GM19438 (cell line): ENCODE data around the gene DNAJC10.
"Not testable (repeated sequence)": the region's sequence is repeated elsewhere in the genome, so short reads cannot be mapped to it uniquely, and the experiment has no call there.

Experiments used
- ATAC-seq: cut with Tn5 transposase; IDR thresholded peaks from one replicate; pipeline ENCODE4 v1.9.1; 2021; ENCODE audit warnings: low read depth; ENCODE audit not compliant: unreplicated experiment

Gene DNAJC10

DNA sequence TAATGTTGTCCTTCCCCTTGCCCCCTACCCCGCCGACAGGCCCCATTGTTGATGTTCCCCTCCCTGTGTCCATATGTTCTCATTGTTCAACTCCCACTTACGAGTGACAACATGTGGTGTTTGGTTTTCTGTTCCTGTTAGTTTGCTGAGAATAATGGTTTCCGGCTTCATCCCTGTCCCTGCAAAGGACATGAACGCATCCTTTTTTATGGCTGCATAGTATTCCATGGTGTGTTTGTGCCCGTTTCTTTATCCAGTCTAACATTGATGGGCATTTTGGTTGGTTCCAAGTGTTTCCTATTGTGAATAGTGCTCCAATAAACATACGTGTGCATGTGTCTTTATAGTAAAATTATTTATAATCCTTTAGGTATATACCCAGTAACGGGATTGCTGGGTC, 65.0 kb downstream of the DNAJC10 start:
- not testable (repeated sequence) for ATAC-seq

DNA sequence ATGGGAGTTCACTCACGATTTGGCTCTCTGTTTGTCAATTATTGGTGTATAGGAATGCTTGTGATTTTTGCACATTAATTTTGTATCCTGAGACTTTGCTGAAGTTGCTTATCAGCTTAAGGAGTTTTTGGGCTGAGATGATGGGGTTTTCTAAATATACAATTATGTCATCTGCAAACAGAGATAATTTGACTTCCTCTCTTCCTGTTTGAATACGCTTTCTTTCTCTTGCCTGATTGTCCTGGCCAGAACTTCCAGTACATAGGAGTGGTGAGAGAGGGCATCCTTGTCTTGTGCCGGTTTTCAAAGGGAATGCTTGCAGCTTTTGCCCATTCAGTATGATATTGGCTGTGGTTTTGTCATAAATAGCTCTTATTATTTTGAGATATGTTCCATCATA, 66.6 kb downstream of the DNAJC10 start:
- not testable (repeated sequence) for ATAC-seq

- no peak for ATAC-seq
These were observed 68.1 kb downstream of the DNAJC10 start for GRCh38 chr2:182784058-182784706.

- ATAC-seq = no peak
These were observed 68.7 kb downstream of the DNAJC10 start for GRCh38 chr2:182784777-182785176.

DNA sequence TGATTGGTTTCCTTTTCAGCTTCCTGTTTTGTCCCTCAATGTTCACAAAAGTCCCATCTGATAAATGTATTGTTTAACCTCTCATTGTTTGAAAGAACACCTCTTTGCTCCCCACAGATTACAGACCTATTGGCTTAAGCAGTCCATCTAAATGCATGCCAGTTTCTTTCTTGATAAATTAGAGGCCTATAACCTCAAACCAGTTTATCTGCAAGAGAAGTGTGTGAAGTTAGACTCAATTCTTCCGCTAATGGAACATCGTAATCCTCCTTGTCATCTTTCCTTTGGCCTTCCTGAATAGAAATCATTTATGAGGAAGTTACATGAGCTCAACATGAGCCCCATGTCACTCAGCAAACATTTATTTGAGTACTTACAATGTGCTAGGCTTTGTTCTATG, 76.4 kb downstream of the DNAJC10 start:
- no peak for ATAC-seq

- no peak for ATAC-seq
These were observed 82.7 kb downstream of the DNAJC10 start for GRCh38 chr2:182798736-182799135.

DNA sequence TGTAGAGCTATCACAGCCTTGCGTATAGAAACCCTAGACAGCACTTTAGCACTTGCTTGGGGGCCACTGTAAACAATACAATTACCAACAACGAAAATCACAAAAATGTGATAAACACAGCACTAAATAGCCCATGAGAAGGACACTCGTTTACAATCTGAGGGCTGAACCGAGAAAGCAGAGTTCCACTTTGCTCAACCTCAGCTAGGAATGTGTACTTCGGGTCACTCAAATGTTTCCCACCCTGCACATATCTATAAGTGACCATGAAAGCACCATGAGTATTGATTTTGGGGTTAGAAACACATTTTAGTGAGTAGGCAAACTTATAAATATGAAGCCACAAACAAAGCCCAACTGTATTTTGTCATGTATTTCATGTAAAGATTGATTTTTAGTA, 88.1 kb downstream of the DNAJC10 start:
- ATAC-seq = no peak

- ATAC-seq = no peak
These were observed 91.3 kb downstream of the DNAJC10 start for GRCh38 chr2:182807319-182807718.

- no peak for ATAC-seq
These were observed 94.0 kb downstream of the DNAJC10 start for GRCh38 chr2:182810087-182810486.

- ATAC-seq = no peak
These were observed 98.3 kb downstream of the DNAJC10 start for GRCh38 chr2:182814380-182814779.

DNA sequence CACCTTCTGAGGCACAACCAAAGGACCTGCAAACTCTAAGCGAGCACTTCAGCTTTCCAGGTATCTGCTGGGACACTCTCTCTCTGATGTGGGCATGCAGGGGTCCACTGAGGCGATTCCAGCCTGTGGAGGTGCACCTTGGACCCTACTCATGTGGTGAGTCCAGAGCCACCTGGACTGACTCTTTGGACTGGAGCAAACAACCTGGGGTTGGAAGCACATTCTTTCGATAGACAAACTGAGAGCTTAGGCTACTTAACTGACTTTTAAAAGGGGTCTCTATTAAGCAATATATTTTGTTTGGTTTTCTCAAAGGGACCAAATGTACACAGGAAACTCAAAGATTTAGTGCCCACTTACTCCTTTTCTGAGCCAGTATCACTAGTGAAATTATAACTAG, 98.7 kb downstream of the DNAJC10 start:
- no peak for ATAC-seq

DNA sequence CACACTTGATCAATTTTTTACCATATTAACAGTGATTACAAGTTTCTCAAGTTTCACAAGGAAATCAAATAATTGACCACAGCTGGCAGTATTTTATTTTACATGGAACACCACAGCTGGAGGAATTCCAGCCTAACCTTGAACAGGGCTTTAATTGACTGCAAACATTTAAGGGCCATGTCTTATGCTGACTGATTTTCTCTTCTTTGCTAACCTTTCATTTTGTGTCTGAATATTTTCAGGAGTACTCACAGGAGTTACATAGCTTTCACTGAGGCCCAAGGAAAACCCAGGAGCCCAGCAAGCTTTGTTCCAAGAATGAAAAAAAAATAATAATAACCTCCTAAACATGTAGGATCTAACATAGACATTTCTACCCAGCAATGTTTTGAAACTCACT, 100.8 kb downstream of the DNAJC10 start:
- no peak for ATAC-seq

DNA sequence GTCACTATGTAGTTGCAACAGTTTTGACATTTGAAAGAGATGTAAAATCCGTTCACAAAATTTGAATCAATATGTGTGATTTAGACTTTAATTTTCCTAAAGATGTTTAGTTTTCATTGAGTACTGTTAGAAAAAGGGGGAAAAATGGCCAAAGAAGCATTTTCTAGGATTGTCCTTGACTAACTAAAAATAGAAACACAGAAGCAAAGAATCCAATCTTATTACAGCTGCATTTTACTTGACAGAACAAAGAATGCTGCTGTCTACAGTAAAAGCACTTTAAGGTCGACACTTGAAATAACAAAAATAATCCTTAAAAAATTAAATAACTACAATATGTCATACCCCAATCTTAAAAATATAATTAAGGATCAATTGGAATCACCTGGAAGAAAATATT, 101.5 kb downstream of the DNAJC10 start:
- ATAC-seq = no peak

- no peak for ATAC-seq
These were observed 102.4 kb downstream of the DNAJC10 start for GRCh38 chr2:182818501-182818900.

- ATAC-seq = no peak
These were observed 102.9 kb downstream of the DNAJC10 start for GRCh38 chr2:182818925-182819324.

- no peak for ATAC-seq
These were observed 103.4 kb downstream of the DNAJC10 start for GRCh38 chr2:182819412-182819811.

DNA sequence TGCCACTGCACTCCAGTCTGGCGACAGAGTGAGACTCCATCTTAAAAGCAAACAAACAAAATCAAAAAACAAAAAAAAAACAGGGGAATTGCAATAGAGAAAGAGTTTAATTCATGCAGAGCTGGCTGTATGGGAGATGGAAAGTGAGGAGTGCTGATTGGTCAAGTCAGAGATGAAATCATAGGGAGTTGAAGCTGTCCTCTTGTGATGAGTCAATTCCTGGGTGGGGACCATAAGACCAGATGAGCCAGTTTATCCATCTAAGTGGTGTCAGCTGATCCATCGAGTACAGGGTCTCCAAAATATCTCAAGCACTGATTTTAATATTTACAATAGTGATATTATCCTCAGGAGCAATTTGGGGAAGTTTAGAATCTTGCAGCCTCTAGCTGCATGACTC, 105.1 kb downstream of the DNAJC10 start:
- ATAC-seq = no peak

DNA sequence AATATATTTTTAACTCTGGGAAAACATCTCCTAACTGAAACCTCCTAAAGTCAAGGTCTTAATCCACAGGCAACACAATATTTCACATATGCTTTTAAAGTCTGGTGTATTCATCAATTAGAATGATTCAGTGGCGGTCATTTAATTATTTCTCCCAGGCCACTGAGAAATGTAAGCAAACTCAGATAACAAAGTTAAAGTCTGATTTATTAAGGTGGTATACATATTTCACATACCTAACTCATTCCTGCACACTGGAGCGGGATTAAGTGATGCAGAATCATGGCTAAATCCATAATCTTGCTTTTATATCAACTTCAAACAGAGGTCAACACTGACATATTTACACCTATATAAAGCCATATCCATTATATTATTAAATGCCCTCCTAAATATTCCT, 106.7 kb downstream of the DNAJC10 start:
- ATAC-seq = no peak

- ATAC-seq = no peak
These were observed 108.2 kb downstream of the DNAJC10 start for GRCh38 chr2:182824056-182824766.

GRCh38 chr2:182824767-182825158, 108.7 kb downstream of the DNAJC10 start:
- no peak for ATAC-seq

- ATAC-seq = no peak
These were observed 110.0 kb downstream of the DNAJC10 start for GRCh38 chr2:182826064-182826463.

DNA sequence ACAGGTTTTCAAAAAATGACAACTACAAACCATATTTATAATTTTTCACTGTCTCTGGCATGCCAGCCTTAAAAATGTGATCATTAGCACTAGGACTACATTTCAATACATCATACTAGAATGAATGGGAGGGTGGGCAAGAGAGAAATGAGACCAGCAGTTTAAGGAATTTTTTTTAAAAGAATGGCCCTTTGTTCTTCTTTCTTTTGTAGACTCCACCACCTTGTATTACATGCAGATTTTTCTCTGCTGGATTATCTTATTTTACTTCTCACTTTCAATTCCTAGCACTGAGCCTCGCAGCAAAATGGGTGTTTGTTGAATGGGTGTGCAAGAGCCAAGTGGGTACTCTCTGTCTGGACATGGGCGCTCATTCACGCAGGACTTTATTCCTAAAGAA, 110.4 kb downstream of the DNAJC10 start:
- no peak for ATAC-seq
